Esophagus squamous epithelium (tissue), 4 donors: ENCODE measurements around the gene PPP3CA.

Source experiments
- CTCF ChIP-seq, 6 experiments: fragments of 450-650 bp in 4 of 6; fragments of 200-600 bp in 2 of 6; sonication (generic) in 2 of 6; IDR thresholded peaks; one replicate each; pipeline ENCODE4 v1.5.1; 2016 to 2019; ENCODE audit warnings: antibody characterized with exemption in 6 of 6, mild to moderate bottlenecking in 4 of 6, moderate library complexity in 4 of 6
- POLR2A ChIP-seq, 4 donors: fragments of 450-650 bp; IDR thresholded peaks; one replicate each; pipeline ENCODE4 v1.6.1; 2017; ENCODE audit warnings: antibody characterized with exemption in 4 of 4, mild to moderate bottlenecking in 4 of 4, moderate library complexity in 3 of 4

- TF ChIP-seq CTCF (IDR thresholded peaks at IDR 0.05) (no peak), POLR2A (IDR thresholded peaks at IDR 0.05) (no peak)
These were observed 2.1 kb downstream of the PPP3CA start for GRCh38 chr4:101345271-101345595.
